GM12874 (cell line): ENCODE measurements around the gene TCERG1L.

Experiments used
- TF ChIP-seq, protein P1 (sequence below): IDR thresholded peaks from 2 replicates; pipeline ENCODE4 v1.5.1; 2011; ENCODE audit warnings: low read depth, mild to moderate bottlenecking, control low read depth, low read length, moderate library complexity; ENCODE audit not compliant: insufficient read depth

The TCERG1L gene

DNA sequence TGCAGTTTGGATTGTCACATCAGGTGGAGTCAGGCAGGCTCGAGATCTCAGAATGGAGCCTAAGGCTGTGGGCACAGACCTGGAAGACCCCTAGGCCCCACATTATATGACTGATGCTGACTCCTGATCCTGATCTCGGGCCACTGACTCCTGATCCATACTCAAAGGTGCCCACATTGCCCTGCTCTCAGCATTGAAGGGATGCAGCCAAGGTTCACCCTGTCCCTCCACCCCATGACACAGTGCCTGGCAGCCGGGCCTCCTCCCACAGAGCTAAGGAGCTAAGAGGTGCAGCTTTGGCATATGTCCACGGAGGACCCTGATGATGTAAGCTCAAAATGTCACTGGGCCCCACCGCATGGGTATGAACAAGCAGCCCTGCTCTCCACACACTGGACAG lies 36.6 kb downstream of the TCERG1L start:
- TF ChIP-seq, protein P1, sequence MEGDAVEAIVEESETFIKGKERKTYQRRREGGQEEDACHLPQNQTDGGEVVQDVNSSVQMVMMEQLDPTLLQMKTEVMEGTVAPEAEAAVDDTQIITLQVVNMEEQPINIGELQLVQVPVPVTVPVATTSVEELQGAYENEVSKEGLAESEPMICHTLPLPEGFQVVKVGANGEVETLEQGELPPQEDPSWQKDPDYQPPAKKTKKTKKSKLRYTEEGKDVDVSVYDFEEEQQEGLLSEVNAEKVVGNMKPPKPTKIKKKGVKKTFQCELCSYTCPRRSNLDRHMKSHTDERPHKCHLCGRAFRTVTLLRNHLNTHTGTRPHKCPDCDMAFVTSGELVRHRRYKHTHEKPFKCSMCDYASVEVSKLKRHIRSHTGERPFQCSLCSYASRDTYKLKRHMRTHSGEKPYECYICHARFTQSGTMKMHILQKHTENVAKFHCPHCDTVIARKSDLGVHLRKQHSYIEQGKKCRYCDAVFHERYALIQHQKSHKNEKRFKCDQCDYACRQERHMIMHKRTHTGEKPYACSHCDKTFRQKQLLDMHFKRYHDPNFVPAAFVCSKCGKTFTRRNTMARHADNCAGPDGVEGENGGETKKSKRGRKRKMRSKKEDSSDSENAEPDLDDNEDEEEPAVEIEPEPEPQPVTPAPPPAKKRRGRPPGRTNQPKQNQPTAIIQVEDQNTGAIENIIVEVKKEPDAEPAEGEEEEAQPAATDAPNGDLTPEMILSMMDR = no peak

DNA sequence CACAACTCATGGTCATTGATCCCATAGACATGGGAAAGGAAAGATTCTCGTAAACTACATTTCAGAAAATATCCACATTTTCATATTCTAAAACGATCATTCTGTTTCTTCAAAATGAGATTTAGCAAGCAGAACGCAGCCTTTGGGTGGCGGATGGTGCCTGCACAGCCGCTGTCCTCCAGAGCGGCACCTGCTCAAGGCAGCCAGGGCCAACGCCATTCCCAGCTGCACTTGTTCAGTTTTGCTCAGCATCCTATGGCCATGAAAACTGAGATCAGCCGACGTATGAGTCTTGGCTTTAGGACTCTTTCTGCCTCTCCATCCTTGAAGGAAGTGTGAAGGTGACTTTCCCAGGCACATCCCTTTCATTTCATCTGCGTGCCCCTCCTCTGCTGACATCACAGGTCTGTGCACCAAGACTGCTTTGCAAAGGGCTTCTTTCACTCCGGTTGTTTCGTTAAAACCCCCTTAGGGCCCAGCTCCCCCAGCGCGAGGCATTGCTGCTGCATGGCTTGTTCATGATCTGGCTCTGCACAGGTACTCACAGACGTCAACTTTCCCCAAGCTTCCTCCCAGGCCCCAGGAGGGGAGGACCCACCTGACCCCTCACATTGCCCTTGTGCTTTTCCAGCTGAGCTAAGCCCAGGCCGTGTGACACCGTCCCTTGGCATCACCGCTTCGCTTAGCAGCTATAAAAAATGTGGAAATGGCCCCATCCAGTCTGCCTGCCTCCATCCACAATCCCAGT lies 37.2 kb downstream of the TCERG1L start:
- TF ChIP-seq, protein P1 = no peak

DNA sequence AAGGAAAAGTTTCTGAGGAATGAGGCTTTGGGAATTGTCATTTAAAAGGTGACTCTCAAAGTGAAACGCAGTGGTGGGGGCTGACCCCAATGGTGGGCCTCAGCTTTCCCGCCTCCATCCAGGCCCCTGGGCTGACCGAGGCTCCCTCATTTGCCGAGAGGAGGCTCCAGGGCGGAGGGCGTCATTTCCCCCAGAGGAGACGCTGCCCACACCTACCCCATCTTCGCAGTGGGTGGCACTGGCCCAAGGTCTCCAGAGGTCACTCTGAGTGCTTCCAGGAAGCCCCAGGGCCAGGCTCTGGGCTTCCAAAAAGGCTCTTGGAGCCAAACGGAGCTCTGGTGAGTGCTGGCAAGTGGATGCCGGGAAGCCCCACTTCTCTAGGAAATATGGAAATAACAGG lies 38.0 kb downstream of the TCERG1L start:
- TF ChIP-seq, protein P1 = no peak

DNA sequence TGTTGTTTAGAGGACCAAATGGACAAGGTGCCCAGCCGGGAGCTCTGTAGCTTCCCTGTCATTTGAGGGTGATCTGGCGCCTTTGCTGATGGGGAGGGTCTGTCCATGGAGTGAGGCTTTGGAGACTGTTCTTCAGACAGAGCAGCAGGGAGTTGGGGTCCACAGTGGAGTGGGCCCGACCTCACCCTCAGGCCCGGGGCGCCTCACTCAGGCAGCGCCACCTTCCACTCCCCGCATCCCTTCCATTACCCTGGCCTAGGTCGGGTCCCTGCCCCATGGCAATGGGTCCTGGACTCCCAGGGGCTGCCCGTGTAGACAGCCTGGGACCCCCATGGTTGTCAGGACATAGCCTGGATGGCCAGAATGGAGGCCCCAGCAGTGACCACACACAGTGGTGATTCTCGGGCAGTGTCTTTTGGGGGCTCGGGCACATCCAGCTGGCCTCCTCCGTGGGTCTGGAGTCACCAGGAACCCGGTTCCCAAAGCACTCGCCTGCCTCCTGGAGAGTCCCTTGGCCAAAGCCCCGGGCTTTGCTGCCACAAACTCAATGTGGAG lies 38.5 kb downstream of the TCERG1L start:
- TF ChIP-seq, protein P1 = no peak

DNA sequence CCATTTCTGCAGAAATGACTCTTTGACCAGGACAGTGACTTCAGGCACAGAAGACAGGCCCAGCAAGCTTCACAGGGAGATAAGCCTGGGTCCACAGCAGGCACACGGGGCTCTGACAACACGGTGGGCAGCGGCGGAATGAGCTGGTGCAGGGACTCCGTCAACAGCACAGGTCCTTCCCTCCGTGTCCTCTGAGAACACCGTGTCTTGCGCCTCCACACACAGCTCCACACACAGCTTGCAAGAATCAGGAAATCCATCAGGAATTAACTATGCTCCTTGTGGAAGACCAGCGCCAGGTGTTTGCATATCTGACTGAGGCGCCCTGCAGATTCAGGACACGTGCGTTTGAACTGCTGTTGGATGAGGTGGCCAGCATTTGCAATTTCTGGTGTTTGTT lies 39.6 kb downstream of the TCERG1L start:
- TF ChIP-seq, protein P1 = no peak

DNA sequence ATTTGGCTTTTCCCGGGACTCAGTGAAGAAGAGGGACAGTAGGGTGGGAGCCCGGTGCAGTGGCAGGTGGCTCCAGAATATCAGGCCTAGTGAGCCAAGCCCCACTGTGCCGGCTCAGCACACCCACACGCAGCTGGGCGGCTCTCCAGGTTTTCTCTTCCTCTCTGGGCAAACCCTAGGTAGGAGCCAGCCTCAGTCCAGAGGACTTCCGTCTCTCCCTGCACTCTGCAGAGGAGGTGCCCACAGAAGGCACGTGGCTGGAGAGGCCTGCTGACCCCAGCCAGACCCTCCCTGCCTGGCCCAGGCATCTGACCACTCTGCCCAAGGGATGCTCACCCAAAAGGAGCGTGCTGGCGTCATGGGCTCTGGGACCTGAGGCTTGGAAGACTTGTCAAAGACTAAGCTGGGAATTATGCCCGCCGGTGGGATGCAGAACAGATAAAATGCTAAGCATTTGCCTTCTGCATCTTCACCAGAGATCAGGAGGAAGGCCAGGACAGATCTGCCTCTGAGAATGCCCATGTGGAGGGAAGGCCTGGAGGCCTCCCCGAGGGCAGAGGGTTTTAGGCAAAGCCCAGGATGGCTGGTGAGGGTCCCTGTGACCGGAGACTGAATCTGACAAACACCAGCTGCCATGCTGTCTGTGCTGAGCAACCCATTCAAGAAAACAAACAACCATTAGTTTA lies 40.2 kb downstream of the TCERG1L start:
- TF ChIP-seq, protein P1 = no peak

DNA sequence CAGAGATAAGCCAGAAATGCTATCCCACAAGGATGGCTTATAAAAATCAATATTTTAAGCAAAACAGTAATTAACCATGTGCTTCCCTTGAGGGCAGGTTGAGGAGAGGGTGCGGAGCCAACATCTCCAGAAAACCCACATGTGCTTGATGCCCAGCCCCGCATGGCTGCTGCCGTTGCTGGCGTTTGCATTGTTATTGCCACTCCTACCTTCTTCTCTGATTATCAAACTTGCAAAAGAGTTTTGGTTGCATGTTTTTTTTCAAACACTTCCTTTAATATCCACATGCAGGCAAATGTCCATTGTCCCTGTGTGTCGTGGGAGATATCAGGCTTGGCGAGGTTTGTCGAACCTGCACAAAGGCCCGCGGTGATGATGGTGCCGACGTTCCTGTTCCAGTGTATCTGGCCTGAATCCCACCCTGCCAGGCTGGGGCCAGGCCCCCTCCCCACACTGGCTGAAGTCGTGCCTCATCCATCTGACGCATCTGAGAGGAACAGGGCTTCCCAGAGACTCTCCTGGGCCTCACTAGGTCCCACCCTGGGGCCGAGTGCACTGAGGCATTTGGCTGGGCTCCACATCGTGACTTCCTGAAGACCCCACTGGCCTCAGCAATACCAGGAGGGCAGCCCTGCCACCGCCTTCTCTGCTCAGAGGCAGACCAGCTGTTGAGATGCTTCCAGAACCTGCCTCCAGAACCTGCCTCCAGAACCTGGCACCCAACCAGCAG lies 40.9 kb downstream of the TCERG1L start:
- TF ChIP-seq, protein P1 = no peak
